Prostate gland (tissue), 2 donors: ENCODE measurements around the gene AKAP12. TPM values are rescaled to one million over a fixed set of nuclear protein-coding genes. Genes with fewer than 3 reads are reported as not detected.

Experiments
- DNase-seq: peaks from one replicate; pipeline ENCODE4 v3.0.0-alpha.2; 2019; ENCODE audit warnings: low spot score
- H3K27ac ChIP-seq, 2 donors: fragments of 200-600 bp; sonication (generic); 2 replicates each; pipeline ENCODE4 v1.5.1; 2017 to 2019
- H3K27me3 ChIP-seq: fragments of 200-600 bp; sonication (generic); replicated peaks from 2 replicates; pipeline ENCODE4 v1.5.1; 2019; ENCODE audit not compliant: insufficient read depth
- H3K36me3 ChIP-seq, 2 donors: fragments of 200-600 bp; sonication (generic); 1 replicate in 1 of 2; 2 replicates in 1 of 2; pipeline versions ENCODE4 v1.5.1 to v1.8.1; 2017 to 2019
- H3K4me1 ChIP-seq: fragments of 200-600 bp; sonication (generic); replicated peaks from 2 replicates; pipeline ENCODE4 v1.5.1; 2019
- H3K4me3 ChIP-seq, 2 donors: fragments of 200-600 bp; sonication (generic); 2 replicates each; pipeline ENCODE4 v1.5.1; 2017 to 2019
- H3K9me3 ChIP-seq: fragments of 200-600 bp; sonication (generic); 2 replicates; pipeline ENCODE4 v1.5.1; 2017
- CTCF ChIP-seq, 4 experiments: fragments of 200-600 bp in 2 of 4; fragments of 450-650 bp in 2 of 4; sonication (generic) in 2 of 4; IDR thresholded peaks; 1 replicate in 3 of 4; 2 replicates in 1 of 4; pipeline ENCODE4 v1.5.1; 2016 to 2019; ENCODE audit warnings: antibody characterized with exemption in 4 of 4, mild to moderate bottlenecking in 2 of 4, moderate library complexity in 2 of 4
- POLR2A ChIP-seq: fragments of 450-650 bp; IDR thresholded peaks from one replicate; pipeline ENCODE4 v1.6.1; 2016; ENCODE audit warnings: antibody characterized with exemption, mild to moderate bottlenecking
- POLR2AphosphoS5 ChIP-seq: sonication (generic); formaldehyde crosslinking; IDR thresholded peaks from one replicate; pipeline ENCODE4 v1.6.1; 2017; ENCODE audit warnings: antibody characterized with exemption
- WGBS: methylation state at CpG from one replicate; pipeline ENCODE4 v1.1.5; 2018; 5-methylcytosine and 5-hydroxymethylcytosine counted together
- intact Hi-C: fragments of 100-400 bp; cut with DNase I; formaldehyde crosslinking; loops from one replicate; pipeline ENCODE4 v1.14.2; 2022
- total RNA-seq, 2 donors: library from RNA; depleted of rRNA; stranded (reverse); fragments of >200 nt; gene quantifications; one replicate each; pipeline ENCODE4 v1.1.0, GENCODE V29; 2016

The AKAP12 gene
- total RNA-seq, 2 donors from 2014 or later, result 29.4 to 159 TPM

GRCh38 chr6:151225919-151226318 lies 13.8 kb upstream of the AKAP12 start:
- H3K4me1 ChIP-seq, result no peaks in the 10 kb centered on the region
- no peak overlapping the region for H3K4me3 ChIP-seq
- H3K27me3 ChIP-seq, result no peaks in the 10 kb centered on the region
- TF ChIP-seq POLR2AphosphoS5 (no peak), CTCF (IDR thresholded peaks at IDR 0.05) (no peak), POLR2A (no peak)
- no peak overlapping the region for H3K27ac ChIP-seq
- H3K36me3 ChIP-seq, result no peaks in the 10 kb centered on the region
- no peak for DNase-seq
- intact Hi-C loops, result no loop called here
- H3K9me3 ChIP-seq, result no peaks in the 10 kb centered on the region
- WGBS, result 89% methylated on average over 11 of the region's 11 CpGs

GRCh38 chr6:151228788-151229400 lies 10.9 kb upstream of the AKAP12 start:
- H3K27me3 ChIP-seq, result no peaks in the 10 kb centered on the region
- no peak for DNase-seq
- no peaks in the 10 kb centered on the region for H3K9me3 ChIP-seq
- H3K36me3 ChIP-seq, result no peaks in the 10 kb centered on the region
- H3K4me1 ChIP-seq, result no peaks in the 10 kb centered on the region
- intact Hi-C loops, result no loop called here
- no peak for TF ChIP-seq POLR2A
- no peak for TF ChIP-seq CTCF (IDR thresholded peaks at IDR 0.05)
- no peak for TF ChIP-seq POLR2AphosphoS5
- no peak overlapping the region for H3K4me3 ChIP-seq
- WGBS, result 91% methylated on average over 3 of the region's 3 CpGs
- no peak overlapping the region for H3K27ac ChIP-seq

- Histone ChIP-seq H3K4me1 (no peaks in the 10 kb centered on the region), H3K27me3 (no peaks in the 10 kb centered on the region), H3K36me3 (no peaks in the 10 kb centered on the region), H3K9me3 (no peaks in the 10 kb centered on the region), H3K4me3 (no peak overlapping the region), H3K27ac (no peak overlapping the region)
- intact Hi-C loops, result no loop called here
- WGBS, result 82% methylated on average over 11 of the region's 11 CpGs
- TF ChIP-seq POLR2AphosphoS5 (no peak), POLR2A (no peak), CTCF (IDR thresholded peaks at IDR 0.05) (no peak)
- no peak for DNase-seq
Observed at GRCh38 chr6:151229401-151230276, 10.1 kb upstream of the AKAP12 start.

- 95% methylated on average over 4 of the region's 4 CpGs for WGBS
- TF ChIP-seq POLR2AphosphoS5 (no peak), CTCF (IDR thresholded peaks at IDR 0.05) (no peak), POLR2A (no peak)
- no peaks in the 10 kb centered on the region for H3K36me3 ChIP-seq
- intact Hi-C loops, result no loop called here
- H3K4me3 ChIP-seq, result no peak overlapping the region
- no peaks in the 10 kb centered on the region for H3K9me3 ChIP-seq
- H3K4me1 ChIP-seq, result no peaks in the 10 kb centered on the region
- DNase-seq, result no peak
- no peak overlapping the region for H3K27ac ChIP-seq
- H3K27me3 ChIP-seq, result no peaks in the 10 kb centered on the region
Observed at GRCh38 chr6:151230277-151230577, 9.5 kb upstream of the AKAP12 start.

GRCh38 chr6:151232899-151233298 lies 6.9 kb upstream of the AKAP12 start:
- intact Hi-C loops, result no loop called here

More at GRCh38 chr6:151232899-151233298, 6.9 kb upstream of the AKAP12 start:
- Histone ChIP-seq H3K27ac (peak overlapping the region in 1 of 2 donors; percentile 1), H3K36me3 (no peaks in the 10 kb centered on the region), H3K27me3 (no peaks in the 10 kb centered on the region), H3K9me3 (no peaks in the 10 kb centered on the region), H3K4me1 (peaks cover 3% of the 10 kb centered on the region), H3K4me3 (no peak overlapping the region)
- WGBS, result 36% methylated on average over 1 of the region's 1 CpG
- DNase-seq, result peak; percentile 25
- TF ChIP-seq POLR2A (no peak), CTCF (IDR thresholded peaks at IDR 0.05) (no peak), POLR2AphosphoS5 (peak; percentile 85)
